ENCODE results near the gene BCL2.

Gene BCL2

DNA sequence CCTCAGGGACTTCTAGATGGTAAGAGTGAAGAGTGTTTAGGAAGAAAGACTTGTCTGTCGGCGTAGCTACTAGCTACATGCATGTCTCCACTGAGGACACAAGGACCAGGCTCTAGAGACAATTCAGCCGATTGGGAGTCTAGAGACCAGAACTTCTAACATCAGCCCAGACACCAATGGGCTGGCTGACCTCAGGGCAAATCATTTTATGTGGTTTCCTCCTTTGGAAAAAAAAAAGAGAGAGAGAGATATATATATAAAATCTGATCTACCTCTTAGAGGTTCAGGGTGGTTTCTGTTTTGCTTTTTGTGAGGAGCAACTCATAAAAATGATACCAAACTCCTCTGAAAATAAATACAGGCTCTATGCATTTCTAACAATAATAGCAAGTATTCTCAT is 212.8 kb downstream of the BCL2 start:
- no peak for DNase-seq (ENCODE audit: low read depth)

DNA sequence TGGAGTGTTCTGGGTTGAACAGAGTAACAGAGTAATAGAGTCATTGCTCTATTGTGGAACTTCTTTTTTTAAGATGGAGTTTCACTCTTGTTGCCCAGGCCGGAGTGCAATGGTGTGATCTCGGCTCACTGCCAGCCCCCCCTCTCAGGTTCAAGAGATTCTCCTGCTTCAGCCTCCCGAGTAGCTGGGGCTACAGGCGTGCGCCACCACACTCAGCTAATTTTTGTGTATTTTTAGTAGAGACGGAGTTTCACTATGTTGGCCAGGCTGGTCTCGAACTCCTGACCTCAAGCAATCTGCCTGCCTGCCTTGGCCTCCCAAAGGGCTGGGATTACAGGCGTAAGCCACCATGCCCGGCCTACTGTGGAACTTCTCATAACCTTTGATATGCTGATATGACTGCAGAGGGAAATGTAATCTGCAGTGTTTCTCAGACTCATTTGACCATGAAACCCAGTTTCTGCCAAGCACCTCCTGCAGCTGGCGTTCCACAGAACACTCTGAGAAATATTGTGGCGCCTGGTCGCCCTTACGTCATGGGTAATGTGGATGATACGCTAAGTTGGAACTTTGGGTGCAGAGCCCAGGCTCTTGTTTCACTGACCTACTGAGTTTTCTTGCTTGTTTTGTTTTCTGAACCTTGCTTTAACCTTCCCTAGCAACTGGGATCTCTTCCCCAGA is 213.8 kb downstream of the BCL2 start:
- no peak for DNase-seq (ENCODE audit: low read depth)

DNA sequence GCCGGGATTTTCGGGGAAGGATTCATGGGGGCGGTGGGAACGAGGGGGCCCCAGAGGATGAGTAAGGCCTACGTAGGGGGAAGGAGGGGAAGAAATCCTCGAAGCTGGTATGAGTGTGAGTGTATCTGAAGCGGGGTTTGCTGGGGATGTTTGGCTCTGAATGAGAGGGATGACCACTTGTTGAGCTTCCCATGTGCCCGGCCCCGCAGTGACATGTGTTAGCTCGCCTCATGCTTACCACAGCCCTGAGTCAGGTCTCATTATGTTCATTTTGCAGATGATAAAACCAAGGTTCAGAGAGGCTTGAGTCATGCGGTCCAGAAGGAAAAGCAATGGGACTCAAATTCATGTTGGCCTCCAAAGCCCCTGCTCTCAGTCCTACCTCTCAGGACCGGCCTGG is 214.7 kb downstream of the BCL2 start:
- DNase-seq (ENCODE audit: low read depth), result no peak

DNA sequence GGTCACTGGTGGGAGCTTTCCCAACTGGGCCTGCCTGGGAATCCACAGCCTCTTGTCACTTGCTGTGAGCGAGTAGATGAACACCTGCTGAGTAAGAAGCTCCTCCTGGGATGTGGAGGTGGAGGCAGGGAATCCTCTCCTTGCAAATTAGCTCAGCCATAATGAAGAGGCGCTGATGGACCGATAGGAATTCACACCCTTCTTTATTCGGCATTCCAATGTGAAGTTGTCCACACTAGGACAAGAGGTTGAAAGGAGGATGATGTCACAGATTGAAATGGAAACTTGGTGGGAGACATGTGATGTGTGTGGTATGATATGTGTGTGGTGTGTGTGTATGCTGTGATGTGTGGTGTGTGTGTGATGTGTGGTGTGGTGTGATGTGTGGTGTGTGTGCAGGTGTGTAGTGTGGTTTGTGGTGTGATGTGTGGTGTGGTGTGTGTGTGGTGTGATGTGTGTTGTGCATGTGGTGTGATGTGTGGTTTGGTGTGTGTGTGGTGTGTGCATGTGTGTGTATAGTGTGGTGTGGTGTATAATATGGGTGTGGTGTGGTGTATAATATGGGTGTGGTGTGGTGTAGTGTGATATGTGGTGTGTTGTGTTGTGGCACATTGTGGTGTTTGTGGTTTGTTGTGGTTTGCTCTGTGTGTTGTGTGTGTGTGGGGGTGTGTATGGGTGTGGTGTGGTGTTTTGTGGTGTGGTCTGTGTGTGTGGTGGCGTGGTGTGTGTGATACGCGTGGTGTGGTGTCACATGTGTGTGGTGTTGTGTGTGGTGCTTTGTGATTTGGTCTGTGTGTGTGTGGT is 216.4 kb downstream of the BCL2 start:
- no peak for DNase-seq (ENCODE audit: low read depth)

DNA sequence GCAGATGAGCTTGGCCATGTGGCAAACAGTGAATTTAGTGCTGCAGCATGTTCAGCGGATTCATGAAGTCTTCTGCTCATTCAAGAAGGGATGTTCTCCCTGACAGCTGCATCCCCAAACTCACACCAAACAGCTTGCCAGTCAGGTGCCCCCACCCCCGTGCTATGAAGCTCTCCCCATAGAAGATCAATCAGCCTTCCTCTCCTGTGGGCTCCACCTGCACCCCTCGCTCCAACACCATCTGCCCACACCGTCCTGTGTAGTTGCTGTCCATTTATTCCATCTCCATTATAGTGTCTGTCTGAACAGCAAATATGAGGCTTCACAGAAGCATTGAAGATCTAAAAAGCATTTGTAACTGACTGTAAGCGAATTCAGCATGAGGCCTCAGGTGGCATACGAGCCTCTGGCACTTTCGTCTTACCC is 218.9 kb downstream of the BCL2 start:
- DNase-seq (ENCODE audit: low read depth), result no peak

DNA sequence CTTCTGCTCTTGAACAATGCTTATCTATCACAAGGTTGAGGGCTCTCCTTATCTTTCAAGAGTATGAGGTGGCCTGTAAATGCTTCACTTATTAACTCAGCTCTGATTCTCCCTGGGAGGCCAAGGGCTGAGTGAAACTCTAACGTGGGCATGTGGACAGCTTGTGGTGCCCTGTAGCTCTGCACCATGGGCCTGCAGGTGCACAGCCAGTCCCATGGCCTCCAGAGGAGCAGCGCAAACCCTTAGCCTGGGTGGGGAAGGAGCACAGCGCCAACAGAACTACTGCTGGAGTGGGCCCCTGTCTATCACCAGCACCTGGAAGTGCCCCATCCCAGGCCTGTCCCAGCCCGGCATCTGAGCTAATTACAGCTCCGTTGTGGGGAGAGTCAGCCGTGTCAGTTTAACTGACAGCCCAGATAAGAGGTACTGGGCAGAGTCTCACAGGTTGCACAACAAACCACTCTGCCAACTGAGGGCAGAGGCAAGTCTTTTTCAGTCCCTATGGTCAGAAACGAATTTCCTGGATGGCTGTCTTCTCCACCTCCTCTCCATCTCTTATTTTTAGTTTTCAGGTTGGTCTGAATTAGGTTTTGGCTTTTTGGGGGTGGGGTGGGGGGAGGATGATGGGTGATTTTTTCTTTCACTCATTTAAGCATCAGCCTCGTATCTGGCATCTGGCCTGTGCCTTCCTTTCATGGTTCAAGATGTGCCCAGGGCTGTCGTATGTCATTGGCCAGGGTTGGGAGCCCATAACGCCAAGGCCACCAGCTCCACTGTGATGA is 219.5 kb downstream of the BCL2 start:
- DNase-seq (ENCODE audit: low read depth), result no peak

DNA sequence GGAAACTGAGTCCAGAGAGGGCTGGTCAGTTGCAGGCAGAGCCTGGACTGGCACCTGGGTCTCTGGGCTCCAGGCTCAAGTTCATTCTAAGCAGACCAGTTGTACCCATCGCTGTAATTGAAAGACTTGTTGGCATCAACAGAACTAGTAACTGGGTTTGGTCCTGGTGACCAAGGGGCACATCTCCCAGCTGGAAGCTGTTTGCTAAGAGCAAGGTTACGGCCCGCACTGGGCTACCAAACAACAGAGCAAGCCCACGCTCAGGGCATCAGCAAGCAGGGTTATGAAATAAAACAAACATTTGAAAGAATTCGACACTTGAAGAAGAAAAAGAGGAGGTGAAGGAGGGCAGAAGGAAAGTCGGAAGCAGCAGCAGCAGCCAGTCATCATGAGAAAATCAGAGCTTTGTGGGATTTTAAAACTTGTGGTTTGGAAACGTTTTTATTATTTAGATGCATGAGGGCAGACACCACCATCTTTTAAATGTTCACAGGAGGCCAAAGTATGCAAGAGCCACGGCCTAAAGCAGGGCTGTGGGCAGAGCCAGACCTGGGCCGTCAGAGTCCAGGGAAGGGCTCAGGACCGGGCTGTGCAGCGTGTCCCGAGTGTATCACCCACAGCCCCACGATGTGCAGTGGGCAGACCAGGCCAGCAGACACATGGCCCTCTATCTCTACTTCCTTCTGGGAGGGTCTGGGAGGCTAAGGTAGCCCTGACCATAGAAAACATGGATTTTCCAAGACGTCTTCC is 220.3 kb downstream of the BCL2 start:
- DNase-seq (ENCODE audit: low read depth), result no peak

DNA sequence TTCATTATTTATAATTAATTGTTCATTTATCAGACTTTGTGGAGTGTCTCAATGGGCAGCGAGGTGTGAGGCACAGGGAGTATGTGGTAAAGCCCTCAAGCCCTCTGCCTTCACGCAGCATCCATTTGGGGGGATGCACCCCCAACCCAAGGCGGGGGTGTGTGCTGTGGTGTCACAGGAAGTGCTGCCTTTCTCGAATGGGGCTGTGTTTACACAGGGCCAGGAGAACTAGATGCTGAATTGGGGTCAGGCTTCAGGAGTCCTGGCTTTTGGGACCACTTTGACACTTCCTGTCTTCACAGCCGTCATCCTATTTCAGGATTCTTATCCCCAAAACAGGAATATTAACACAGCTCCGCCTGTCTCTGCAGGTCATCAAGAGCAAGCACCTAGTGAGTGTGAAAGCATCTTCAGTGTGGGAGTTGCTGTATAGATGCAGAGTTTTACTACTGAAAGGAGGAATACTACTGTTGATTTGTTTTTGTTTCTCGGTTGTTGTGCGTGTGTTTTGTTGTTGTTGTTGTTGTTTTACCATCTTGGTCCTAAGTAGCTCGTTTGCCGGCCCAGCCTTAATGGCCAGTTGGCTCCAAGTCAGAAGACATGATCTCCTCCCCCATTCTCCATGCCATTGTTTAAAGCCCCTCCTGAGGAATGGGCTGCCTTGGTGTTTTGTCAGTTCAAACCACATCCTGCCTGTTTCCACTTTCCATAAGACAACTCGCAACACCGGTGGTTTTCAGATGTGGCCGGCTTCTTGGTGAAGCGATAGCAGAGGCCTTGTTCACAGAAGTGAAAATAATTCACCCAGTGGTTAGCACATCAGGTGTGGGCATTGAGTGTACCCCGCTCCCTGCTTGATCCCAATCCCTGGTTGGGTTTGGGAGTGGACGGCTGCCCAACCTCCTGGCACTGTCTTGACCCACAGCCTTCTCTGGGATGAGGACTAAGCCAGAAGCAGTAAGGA is 221.3 kb downstream of the BCL2 start:
- no peak for DNase-seq (ENCODE audit: low read depth)

DNA sequence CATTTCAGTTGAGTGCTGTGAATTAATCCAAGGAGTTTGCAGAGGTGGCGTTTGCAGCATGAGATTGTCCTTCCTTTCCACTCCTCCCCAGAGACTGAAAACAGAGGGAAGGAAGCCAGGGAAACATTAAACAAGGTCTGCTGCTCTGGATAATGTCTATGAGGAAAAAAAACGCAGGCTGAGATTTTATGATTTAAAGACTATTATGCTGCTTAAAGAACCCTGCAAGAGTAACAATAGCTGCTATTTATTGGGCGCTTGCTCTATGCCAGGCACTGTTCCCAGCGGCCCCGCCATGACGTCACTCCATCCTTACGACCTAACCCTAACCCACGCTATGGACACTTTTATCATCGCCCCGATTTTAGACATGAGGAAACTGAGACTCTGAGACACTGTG is 222.4 kb downstream of the BCL2 start:
- no peak for DNase-seq (ENCODE audit: low read depth)

DNA sequence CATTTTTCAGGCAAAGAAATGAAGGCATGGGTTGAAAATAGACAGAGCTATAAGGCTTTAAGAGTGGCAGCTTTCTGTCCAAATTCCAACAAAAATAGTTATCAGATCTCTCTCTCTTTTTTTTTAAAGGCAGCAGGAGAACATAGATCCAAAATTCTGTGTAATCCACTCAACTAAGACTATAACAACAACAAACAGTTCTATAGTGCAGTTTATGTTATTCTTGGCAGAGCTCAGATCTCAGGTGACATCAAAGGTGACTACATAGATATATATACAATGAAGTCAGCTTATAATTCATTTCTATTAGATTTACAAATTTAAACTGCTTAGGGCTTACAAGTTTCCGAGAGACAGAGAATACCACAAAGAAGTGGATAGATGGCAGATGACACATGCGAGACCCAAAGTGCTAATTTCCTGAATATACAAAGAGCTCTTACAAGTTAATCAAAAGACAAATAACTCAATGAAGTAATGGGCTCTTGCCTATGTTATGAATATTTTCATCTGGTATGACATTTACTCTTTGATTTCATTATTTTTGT is 223.2 kb downstream of the BCL2 start:
- DNase-seq (ENCODE audit: low read depth), result no peak

DNA sequence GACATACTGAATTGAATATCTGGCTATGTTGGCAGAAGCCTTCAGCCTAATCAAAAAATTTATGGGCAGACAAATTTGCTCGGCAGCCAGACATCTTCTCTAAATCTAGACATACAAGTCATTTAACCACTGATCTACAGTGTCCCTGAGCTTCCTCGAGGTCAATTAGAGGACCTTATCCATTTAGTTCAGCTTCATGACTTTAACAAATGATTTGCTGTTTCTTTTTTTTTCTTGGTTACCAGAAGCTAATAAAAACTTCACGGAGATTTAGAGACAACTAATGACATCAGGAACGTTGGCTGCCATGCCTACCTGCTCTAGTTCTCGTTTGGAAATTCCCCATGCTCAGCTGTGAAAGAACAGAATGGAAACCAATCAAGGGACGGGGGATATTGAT is 223.8 kb downstream of the BCL2 start:
- DNase-seq (ENCODE audit: low read depth), result no peak

DNA sequence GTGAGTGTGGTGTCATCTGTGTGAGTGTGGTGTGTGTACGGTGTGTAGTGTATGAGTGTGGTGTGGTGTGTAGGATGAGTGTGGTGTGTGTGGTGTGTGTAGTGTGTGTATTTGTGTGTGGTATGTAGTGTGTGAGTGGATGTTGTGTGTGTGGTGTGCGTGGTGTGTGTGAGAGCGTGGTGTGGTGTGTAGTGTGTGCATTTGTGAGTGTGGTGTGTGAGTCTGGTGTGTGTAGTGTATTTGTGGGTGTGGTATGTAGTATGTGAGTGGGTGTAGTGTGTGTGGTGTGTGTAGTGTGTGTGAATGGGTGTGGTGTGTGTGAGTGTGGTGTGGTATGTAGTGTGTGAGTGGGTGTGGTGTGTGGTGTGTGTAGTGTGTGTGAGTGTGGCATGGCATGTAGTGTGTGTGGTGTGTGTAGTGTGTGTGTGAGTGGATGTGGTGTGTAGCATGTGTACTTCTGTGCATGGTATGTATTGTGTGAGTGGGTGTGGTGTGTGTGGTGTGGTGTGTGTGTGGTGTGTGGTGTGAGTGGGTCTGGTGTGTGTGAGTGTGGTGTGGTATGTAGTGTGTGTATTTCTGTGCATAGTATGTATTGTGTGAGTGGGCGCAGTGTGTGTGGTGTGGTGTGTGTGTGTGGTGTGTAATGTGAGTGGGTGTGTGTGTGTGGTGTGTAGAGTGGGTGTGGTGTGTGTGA is 227.8 kb downstream of the BCL2 start:
- DNase-seq (ENCODE audit: low read depth), result no peak

DNA sequence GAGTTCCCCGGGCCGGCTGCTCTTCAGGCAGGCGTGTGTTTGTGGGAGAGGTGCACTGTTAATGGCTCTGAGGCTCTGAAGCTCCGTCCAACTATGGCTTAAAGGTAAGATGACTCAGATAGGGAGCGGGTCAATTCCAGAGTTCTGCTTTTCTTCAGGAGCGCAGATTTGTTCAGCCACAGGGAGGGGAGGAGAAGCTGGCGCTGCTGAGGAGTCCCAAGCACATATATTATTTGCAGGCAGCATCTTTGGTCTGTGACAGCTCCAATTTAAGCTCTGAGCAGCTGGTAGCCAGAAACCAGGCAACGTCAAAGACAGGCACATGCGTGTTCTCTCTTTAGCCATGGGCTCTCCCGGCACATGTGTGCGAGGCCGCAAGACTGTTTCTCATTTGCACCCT is 229.2 kb downstream of the BCL2 start:
- no peak for DNase-seq (ENCODE audit: low read depth)

DNA sequence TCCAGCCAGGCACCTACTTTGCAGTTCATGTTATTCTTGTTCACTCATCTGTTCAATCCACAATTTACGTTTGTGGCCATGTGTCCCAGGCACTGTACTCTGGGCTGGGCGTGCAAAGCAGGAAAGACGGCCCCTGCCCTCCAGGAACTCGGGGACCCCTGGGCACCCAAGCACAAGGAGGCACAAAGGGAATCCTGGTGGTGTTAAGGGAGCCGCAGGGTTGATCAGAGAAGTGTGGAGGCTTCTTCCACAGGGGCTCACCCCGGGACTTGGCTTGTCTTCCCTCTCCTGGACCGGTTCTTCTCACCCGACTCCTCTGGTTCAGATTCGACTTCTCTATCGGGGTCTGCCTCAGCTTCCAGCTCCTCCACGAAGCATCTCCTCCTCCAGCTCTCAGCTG is 230.5 kb downstream of the BCL2 start:
- DNase-seq (ENCODE audit: low read depth), result no peak

DNA sequence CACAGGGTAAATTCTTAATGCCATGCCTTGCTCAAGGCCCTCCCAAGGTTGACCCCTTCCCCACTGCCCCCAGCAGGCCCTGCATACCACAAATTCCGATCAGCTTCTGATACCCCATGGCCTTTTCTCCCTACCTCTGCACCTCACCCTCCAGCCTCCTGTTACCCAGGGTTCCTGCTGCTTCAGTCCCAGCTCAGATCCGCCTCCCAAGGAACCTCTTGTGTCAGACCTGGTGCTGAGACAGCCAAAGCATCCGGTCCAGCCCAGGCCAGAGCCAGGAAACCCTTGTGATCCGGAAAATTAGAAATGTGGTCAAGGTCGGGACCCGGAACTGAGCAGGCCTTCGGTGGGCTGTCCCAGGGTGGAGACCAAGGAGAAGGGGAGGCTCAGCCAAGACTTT is 231.3 kb downstream of the BCL2 start:
- no peak for DNase-seq (ENCODE audit: low read depth)

DNA sequence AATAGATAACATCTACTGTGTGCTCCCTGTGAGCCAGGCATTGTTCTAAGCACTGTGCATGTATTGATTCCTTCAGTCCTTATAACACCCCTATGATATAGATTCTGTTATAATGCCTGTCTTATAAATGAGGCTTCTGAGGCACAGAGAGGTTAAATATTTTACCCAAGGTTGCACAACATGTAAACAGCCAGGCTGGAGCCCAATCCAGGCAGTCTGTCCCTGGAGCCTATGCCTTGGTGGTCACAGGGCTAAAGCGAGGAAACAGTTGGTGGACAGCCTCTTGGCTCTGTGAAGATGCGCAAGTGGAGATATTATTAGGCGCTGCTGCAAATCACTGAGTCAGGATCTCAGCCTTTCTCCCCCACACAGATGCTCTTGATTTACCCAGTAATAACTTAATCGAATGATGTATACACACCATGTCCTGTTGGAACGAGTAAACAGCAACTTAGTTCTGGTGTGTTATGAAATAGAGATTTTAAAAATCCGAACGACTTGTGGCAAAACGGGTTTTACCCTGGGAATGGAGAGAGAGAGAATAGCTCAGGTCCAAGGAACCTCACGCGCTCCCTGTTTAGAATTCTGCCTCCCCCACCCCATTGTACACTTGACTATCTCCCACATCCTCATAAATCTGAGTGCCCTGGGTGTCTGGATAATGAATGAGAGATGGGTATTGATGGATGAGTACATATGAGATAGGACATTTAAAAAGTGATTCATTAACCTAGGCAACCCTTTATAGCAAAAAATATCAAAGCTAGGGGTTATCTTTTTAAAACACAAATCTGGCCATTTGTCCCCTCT is 231.9 kb downstream of the BCL2 start:
- no peak for DNase-seq (ENCODE audit: low read depth)

DNA sequence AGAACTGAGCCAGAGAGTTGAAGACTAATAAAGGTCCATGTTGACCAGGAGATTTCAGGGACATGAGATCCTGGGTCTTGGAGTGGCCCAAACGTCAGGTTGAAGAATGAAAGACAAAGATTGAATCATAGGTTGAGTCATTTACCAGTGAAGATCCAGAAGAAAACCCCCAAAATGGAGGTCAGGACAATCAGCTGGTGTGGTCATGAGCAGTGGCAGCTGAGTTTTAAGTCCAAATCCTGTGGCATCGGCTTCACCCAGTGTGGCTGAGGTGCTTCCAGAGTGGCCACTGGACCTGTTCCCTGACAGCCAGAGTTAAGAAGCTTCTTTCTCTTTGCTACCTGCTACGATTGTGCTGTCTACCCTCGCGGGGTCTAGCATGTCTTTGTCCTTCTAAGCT is 234.0 kb downstream of the BCL2 start:
- no peak for DNase-seq (ENCODE audit: low read depth)

DNA sequence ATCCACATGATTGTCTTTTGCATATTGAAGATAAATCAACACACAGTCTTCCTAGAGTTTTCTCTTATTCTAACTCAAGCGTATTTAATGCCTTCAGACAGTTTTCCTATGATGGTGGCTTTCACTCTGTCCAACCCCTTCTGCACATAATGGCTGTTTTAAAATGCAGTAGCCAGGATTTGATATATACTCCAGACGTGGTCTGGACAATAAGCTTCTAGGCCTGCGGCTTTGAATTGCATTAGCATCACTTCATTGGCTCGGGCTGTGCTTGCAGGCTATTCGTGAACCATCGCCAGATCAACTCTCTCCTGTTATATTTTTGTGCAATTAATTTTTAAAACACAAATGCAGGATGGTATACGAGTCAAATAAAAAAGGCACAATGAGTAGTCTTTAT is 235.3 kb downstream of the BCL2 start:
- no peak for DNase-seq (ENCODE audit: low read depth)

DNA sequence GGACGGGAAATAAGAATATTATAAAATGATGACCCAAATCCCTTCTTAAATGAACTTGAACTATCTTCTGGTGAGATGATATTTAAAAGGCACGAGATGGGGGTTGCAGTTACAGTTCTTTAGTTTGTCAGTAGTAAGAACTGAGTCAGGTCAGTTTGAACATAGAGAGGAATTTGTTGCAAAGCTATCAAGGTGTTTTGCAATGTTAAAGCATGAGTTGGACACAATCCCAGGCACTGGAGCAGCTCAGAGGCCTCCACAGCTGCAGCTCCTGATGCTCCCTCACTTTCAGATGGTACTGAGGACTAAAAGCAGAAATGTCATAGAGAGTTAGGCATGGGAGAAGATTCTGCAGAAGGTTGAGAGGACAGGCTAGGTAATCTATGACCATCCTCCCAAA is 236.0 kb downstream of the BCL2 start:
- no peak for DNase-seq (ENCODE audit: low read depth)
